Measurements from ENCODE around the gene SERPINE1. TPM values are rescaled to one million over a fixed set of nuclear protein-coding genes. Genes with fewer than 3 reads are reported as not detected.

The SERPINE1 gene
- total and polyA plus RNA-seq, 2 of the 13 experiments (the other 11 are each of a cell fraction or from before 2014, with no cell fraction given), result 21.2 to 1,576 TPM

DNA sequence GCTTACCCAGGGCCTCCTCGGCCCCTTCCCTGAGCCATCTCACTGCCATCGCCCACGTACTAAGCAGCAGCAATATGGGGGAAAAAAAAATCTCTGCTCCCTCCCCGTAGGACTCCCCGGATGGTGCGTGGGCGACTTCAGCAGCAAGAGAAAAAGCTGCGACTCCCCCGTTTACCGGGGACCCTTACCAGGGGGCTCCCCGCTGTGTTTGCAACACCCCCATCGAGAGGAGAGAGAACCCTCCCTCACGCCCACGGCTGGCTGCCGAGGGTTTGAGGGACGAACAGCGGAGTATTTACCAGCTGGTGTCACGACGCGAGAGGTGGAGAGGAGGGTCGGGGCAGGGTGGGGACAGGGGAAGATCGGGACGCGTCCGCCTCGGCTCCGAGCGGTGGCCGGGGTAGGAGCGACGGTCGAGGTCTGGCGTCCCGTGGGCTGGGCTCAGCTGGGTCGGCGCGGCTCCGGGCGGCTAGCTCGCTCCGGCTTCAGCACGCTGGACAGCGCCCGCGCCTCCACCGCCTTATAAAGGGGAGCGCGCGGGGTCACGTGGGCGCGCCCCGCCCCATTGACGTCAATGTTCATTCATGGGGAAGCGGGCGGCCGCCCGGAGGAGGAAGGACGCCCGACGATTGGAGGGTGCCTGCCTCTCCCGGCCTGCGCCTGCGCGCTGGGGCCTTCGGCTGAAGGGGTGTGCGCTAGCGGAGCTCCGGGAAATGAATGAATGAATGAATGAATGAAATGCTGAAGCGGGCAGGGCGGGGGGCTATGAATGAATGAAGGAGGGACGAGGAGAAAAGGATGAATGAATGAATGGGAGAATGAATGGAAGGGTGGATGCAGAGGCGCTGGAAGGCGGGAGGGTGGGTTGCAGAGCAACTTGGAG lies 38.4 kb downstream of the SERPINE1 start, which contains the start of gene VGF (continued):
- TF ChIP-seq, protein P1, sequence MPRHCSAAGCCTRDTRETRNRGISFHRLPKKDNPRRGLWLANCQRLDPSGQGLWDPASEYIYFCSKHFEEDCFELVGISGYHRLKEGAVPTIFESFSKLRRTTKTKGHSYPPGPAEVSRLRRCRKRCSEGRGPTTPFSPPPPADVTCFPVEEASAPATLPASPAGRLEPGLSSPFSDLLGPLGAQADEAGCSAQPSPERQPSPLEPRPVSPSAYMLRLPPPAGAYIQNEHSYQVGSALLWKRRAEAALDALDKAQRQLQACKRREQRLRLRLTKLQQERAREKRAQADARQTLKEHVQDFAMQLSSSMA (CRISPR knock-in tag; IDR thresholded peaks at IDR 0.05), result peak; percentile 51; the same call in 1 of the 2 replicates
- TF ChIP-seq ZNF329 (CRISPR knock-in tag; IDR thresholded peaks at IDR 0.05; ENCODE audit: low read depth), result peak; percentile 95
- peak; percentile 96 for TF ChIP-seq KDM4B (CRISPR knock-in tag; IDR thresholded peaks at IDR 0.05)
- peak; percentile 79 for TF ChIP-seq ZNF777 (CRISPR knock-in tag; IDR thresholded peaks at IDR 0.05)
- TF ChIP-seq, protein P2, sequence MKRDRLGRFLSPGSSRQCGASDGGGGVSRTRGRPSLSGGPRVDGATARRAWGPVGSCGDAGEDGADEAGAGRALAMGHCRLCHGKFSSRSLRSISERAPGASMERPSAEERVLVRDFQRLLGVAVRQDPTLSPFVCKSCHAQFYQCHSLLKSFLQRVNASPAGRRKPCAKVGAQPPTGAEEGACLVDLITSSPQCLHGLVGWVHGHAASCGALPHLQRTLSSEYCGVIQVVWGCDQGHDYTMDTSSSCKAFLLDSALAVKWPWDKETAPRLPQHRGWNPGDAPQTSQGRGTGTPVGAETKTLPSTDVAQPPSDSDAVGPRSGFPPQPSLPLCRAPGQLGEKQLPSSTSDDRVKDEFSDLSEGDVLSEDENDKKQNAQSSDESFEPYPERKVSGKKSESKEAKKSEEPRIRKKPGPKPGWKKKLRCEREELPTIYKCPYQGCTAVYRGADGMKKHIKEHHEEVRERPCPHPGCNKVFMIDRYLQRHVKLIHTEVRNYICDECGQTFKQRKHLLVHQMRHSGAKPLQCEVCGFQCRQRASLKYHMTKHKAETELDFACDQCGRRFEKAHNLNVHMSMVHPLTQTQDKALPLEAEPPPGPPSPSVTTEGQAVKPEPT (CRISPR knock-in tag; IDR thresholded peaks at IDR 0.05; ENCODE audit: low read depth), result peak; percentile 90; the same call in 1 of the 2 replicates
- peak in 1 of 2 experiments; percentile 100; a peak in 2 of 4 replicates for TF ChIP-seq KLF16 (CRISPR knock-in tag; IDR thresholded peaks at IDR 0.05)
- 0 out of 2 replicates have a peak, but pooled peaks have one; percentile 67 for TF ChIP-seq ZNF224 (CRISPR knock-in tag; IDR thresholded peaks at IDR 0.05)
- TF ChIP-seq FOXK1 (CRISPR knock-in tag; IDR thresholded peaks at IDR 0.05; ENCODE audit: borderline replicate concordance, low read depth), result peak; percentile 88; the same call in 1 of the 2 replicates
- TF ChIP-seq HNRNPL (IDR thresholded peaks at IDR 0.05; ENCODE audit: low read depth, low read length), result no peak
- peak; percentile 99 for TF ChIP-seq ZSCAN31 (CRISPR knock-in tag; IDR thresholded peaks at IDR 0.05; ENCODE audit: low read depth)
- peak; percentile 95 for TF ChIP-seq ELF3 (CRISPR knock-in tag; IDR thresholded peaks at IDR 0.05)
- TF ChIP-seq NONO (IDR thresholded peaks at IDR 0.05), result no peak
- peak; percentile 68 for TF ChIP-seq NONO (CRISPR knock-in tag; conservative IDR thresholded peaks at IDR 0.05)
- peak; percentile 90; the same call in 1 of the 2 replicates for TF ChIP-seq NRL (CRISPR knock-in tag; IDR thresholded peaks at IDR 0.05; ENCODE audit: borderline replicate concordance)
- peak; percentile 86; the same call in 1 of the 2 replicates for TF ChIP-seq ZNF20 (CRISPR knock-in tag; IDR thresholded peaks at IDR 0.05)
- peak; percentile 94; the same call in 1 of the 2 replicates for TF ChIP-seq MIER3 (CRISPR knock-in tag; IDR thresholded peaks at IDR 0.05; ENCODE audit: borderline replicate concordance)
- peak; percentile 99 for TF ChIP-seq ZNF557 (CRISPR knock-in tag; IDR thresholded peaks at IDR 0.05)
- peak; percentile 78 for TF ChIP-seq PHF20 (CRISPR knock-in tag; IDR thresholded peaks at IDR 0.05)
- peak; percentile 80 for TF ChIP-seq RARA (CRISPR knock-in tag; IDR thresholded peaks at IDR 0.05)
- TF ChIP-seq ZNF598 (CRISPR knock-in tag; IDR thresholded peaks at IDR 0.05; ENCODE audit: borderline replicate concordance), result peak; percentile 91; the same call in 1 of the 2 replicates
- peak; percentile 82 for TF ChIP-seq E2F1 (CRISPR knock-in tag; IDR thresholded peaks at IDR 0.05)
- TF ChIP-seq ONECUT2 (CRISPR knock-in tag; IDR thresholded peaks at IDR 0.05), result peak; percentile 79
- TF ChIP-seq EZH2 (conservative IDR thresholded peaks at IDR 0.05; ENCODE audit: low read depth, low read length), result no peak
- no peak for TF ChIP-seq NFIB (CRISPR knock-in tag; IDR thresholded peaks at IDR 0.05; ENCODE audit: borderline replicate concordance)
- peak; percentile 93 for TF ChIP-seq FOXO1 (CRISPR knock-in tag; IDR thresholded peaks at IDR 0.05)

All from HepG2 (cell line).